GM21786 (cell line): Measurements from ENCODE around the gene PNPLA2.

ENCODE experiments used
- ATAC-seq: cut with Tn5 transposase; IDR thresholded peaks from one replicate; pipeline ENCODE4 v1.9.1; 2021; ENCODE audit not compliant: unreplicated experiment

The PNPLA2 gene

GRCh38 chr11:829176-829846 is 10.6 kb downstream of the PNPLA2 start:
- ATAC-seq = no peak

DNA sequence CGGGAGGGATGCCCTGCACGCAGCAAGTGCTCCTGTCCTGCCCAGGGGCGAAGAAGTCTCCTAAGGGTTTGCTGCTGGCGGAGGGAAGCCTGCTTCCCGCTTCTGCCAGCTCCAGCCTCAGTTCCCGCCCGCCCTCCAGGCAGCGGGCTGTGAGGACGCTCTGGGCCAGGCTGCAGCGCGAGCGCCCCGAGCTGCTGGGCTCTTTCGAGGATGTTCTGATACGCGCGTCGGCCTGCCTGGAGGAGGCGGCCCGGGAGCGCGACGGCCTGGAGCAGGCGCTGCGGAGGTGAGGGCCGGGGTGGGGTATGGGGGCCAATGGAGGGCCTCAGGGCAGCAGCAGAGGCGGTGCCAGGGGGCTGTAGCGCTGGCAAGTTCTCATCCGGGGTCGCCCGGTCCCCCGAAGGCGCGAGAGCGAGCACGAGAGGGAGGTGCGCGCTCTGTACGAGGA is 11.2 kb downstream of the PNPLA2 start:
- ATAC-seq = no peak

- ATAC-seq = peak; percentile 35
Measured at GRCh38 chr11:830295-831117, 11.8 kb downstream of the PNPLA2 start.

DNA sequence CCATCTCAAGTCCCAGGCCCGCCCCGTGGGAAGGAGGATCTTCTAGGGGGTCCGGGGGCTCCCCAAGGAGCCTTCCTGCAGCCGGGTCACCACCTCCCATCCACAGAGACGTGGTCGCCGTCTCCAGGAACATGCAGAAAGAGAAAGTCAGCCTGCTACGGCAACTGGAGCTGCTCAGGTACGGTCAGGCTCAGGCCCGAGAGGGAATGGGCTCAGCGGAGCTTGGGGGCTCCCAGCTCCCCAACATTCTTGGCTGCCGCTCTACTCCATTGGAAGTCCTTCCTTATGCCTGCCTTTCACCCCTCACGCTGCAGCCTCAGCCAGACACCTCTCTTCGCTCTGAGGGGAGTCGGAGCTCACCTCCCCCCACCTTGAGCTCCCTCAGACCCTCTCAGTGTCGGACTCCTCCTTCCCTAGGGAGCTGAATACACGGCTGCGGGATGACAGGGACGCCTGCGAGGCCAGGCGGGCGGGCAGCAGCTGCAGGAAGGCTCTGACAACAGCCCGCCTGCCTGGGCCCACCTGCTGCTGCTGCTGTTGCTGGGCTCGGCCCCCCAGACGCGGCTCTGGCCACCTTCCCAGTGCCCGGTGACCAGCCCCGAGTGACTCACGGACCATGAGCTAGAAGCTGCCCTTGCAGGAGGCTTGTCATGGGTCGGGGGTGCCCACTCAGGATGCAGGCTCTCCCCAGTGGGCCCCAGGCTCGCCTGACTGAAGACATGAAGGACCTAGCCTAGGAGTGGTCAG is 12.6 kb downstream of the PNPLA2 start:
- ATAC-seq = no peak

DNA sequence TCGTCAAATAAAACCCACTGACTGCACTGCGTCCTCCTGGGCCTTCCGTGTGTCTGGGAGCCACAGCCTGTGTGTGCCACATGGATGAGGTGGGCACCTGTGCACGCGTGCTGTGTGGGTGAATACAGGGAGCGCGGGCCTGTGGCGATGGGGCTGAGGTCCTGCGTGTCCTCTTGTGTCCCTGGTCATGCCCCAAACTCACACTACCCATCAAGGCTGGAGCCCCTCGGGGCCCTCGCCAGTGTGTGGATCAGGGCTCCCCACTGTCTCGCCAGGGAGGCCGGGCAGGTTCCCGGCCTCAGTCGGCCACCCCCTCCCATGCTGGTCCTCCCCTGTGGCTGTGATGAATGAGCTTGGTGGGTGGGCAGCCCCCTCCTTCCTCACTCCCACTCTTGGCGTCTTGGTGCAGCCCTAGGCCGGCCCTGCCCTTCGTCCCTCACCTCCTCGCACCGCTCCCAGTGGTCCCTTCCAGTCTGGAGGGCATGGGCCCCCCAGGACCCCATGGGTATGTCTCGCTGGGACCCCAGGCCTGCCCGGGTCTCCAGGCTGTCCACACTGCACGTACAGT is 13.3 kb downstream of the PNPLA2 start:
- no peak for ATAC-seq

- ATAC-seq = peak; percentile 42
Measured at GRCh38 chr11:832529-833113, 13.9 kb downstream of the PNPLA2 start, which contains the start of gene CD151. Gene CD151 (plus strand): TSS chr11:832952. CDS start chr11:836070, 3,118 bp downstream.

DNA sequence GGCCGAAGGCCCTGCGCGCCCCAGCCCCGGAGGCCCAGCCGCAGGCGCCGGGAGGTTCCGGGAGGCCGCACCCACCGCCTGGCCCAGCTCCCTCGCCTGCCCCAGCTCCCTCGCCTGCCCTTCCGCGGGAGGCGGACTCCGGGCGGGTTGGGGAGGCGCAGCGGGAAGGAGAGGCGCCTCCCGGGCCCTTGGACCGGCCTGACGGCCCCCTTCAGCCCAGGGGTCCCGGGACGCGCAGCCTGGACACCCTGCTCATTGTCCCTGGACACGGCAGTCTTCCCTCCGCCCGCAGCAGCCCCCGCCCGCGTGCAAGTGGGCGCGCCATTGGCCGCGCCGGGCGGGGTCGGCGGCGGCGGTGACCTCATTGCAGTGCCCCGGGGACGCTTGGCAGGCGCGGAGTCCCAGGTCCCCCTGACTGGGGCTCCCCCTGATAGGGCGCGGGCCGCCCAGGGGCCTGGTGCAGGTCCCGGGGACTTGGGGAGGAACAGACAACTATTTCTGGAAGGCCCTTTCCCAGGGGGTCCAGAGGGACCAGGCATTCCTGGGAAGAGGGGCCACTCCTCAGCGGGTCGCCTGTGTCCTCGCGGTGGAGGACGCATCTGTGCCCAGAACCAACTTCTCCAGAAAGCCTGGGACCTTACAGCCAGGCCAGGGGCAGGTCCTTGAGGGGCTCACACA is 14.5 kb downstream of the PNPLA2 start:
- peak; percentile 21 for ATAC-seq

GRCh38 chr11:833849-834311 is 15.2 kb downstream of the PNPLA2 start:
- ATAC-seq = no peak

GRCh38 chr11:834371-835316 is 15.9 kb downstream of the PNPLA2 start:
- ATAC-seq = no peak

DNA sequence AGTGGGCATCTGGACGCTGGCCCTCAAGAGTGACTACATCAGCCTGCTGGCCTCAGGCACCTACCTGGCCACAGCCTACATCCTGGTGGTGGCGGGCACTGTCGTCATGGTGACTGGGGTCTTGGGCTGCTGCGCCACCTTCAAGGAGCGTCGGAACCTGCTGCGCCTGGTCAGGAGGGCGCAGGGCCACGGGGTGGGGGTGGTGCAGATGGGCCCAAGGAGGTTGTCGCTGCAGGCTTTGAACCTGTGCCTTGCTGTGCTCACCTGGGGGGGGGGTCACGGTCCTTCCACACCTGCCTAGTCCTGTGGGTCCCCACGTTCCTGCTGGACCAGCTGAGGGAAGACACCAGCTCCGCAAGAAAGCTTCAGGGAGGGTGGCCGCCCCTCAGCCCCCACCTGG is 17.6 kb downstream of the PNPLA2 start:
- ATAC-seq = no peak

DNA sequence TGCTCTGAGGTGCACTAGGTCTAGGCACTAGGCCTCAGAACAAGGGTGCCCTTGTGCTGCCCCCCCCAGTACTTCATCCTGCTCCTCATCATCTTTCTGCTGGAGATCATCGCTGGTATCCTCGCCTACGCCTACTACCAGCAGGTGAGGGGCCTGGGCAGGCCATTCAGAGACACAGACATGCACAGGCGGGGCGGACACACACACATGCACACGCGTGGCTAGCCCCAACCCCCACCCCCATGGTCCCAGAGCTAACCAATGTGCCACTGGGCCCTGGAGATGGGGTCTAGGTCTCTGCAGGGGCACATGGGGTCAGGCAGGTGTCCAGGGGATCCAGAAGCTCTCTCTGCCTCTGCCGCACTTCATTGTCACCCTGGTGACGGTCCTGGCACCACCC is 18.0 kb downstream of the PNPLA2 start:
- ATAC-seq = no peak

DNA sequence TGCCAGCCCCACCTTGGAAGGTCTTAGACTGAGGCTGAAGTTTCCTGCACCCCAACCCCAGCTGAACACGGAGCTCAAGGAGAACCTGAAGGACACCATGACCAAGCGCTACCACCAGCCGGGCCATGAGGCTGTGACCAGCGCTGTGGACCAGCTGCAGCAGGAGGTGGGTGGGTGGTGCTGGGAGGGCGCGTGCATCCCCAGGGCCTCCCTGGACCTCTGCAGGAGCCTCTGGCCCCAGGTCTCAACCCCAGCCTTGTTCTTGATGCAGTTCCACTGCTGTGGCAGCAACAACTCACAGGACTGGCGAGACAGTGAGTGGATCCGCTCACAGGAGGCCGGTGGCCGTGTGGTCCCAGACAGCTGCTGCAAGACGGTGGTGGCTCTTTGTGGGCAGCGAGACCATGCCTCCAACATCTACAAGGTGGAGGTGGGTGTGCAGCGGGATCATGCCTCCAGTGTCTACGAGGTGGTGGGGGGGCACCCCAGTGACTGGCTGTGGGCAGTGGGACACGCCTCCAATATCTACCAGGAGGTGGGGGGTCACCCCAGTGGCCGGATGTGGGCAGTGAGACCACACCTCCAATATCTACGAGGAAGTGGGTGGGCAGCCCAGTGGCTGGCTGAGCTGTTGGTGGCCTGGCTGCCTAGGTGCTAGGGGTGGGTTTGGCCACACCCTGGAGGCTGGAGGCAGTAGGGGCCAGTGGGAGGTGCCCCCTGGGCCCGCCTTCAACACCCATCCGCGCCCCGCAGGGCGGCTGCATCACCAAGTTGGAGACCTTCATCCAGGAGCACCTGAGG is 18.7 kb downstream of the PNPLA2 start:
- no peak for ATAC-seq

- no peak for ATAC-seq
Measured at GRCh38 chr11:837990-838307, 19.2 kb downstream of the PNPLA2 start.

DNA sequence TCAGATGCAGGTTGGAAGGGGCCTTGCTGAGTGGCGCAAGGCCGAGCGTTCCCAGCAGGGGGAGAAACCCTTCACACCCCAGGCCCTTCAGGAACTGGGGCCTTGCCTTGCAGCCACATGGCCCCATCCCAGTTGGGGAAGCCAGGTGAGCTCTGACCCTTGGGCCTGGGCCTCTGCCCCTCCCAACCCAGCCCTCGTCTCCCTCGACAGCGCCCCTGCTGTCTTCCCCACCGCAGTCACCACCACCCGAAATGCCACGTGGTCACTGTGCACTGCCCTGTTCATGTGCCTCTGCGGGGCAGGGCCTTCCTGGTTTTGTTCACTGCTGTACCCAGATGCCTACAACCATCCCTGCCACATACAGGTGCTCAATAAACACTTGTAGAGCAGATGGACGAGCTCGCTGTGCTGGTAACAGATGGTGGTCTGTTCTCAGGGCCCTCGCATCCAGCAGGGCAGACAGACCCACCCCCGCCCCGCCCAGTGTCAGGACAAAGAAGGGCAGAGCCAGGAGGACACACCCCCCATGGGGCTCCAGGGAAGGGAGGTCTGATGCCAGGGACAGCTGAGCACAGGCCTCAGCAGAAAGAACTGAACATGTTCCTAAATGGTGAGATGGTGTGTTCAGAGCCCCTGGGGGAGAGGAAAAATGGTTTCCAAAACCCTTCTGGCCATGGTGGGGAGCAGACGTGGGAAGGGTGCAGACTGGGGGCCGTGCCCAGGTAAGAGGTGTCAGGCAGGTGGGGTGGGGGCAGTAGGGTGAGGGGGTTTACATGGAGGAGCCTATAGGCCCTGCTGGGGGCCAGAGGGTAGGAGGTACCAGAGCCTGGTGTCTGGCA is 19.9 kb downstream of the PNPLA2 start:
- ATAC-seq = no peak

GRCh38 chr11:839280-839623 is 20.5 kb downstream of the PNPLA2 start:
- ATAC-seq = no peak

DNA sequence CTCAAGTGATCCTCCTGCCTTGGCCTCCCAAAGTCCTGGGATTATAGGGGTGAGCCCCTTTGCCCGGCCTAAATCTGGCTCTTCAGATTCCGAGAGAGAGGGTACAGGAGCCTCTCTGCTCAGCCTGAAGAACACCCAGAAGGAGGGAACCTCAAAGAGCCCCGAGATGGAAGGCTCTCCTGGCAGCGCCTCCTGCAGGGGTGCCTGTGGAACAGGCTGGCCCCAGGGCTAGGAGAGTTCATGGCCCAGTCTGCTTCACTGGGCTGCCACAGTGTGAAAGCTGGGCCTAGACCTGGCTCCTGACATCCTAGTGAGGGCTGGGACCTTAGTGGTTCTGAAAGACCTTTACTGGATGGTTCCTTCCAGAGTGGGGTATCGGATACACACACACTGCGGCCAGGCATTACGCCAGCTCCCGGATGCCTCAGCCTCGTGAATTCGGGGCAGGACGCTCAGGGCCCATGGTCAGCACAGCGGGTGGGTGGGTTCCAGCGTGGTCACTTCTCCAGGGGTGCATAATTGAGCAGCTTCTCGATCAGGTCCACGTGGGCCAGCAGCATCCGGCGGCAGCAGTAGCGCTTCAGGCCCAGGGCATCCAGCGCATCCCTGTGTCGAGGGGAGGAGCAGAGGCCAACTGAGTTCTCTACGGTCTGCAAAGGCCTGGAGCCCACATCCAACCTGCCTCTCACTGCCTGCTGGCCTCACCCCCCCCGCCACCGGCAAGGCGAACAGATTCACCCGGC is 21.3 kb downstream of the PNPLA2 start:
- ATAC-seq = no peak

GRCh38 chr11:841981-842369 is 23.3 kb downstream of the PNPLA2 start:
- ATAC-seq = peak; percentile 21
